Activated T-helper 1 cell treated with Interleukin-2 at 50 U/mL for 16 hours (primary cell): Measurements from ENCODE around the gene SIGLEC11.
"Not testable (repeated sequence)": the region's sequence is repeated elsewhere in the genome, so short reads cannot be mapped to it uniquely, and the experiment has no call there.

ENCODE experiments used
- DNase-seq: peaks from one replicate; pipeline ENCODE4 v3.0.0-alpha.2; 2020; ENCODE audit warnings: low read depth

The SIGLEC11 gene

GRCh38 chr19:49960980-49961379 is at the start of gene SIGLEC11:
SIGLEC11 (minus strand) TSS chr19:49961172; CDS start chr19:49961081, 91 bp downstream.
- not testable (repeated sequence) for DNase-seq

GRCh38 chr19:50008532-50008931 is 47.6 kb upstream of the SIGLEC11 start:
- no peak for DNase-seq

- DNase-seq = no peak
These were observed 47.0 kb upstream of the SIGLEC11 start for GRCh38 chr19:50007947-50008346.

GRCh38 chr19:50007170-50007569 is 46.2 kb upstream of the SIGLEC11 start:
- DNase-seq = no peak

- no peak for DNase-seq
These were observed 44.5 kb upstream of the SIGLEC11 start for GRCh38 chr19:50005428-50005827.

GRCh38 chr19:50003810-50004419 is 42.9 kb upstream of the SIGLEC11 start:
- DNase-seq = no peak

GRCh38 chr19:50003254-50003788 is 42.3 kb upstream of the SIGLEC11 start:
- no peak for DNase-seq

GRCh38 chr19:50002386-50002960 is 41.5 kb upstream of the SIGLEC11 start:
- DNase-seq = no peak

- no peak for DNase-seq
These were observed 40.8 kb upstream of the SIGLEC11 start for GRCh38 chr19:50001775-50002174.

- no peak for DNase-seq
These were observed 40.0 kb upstream of the SIGLEC11 start for GRCh38 chr19:50000841-50001557.

- DNase-seq = no peak
These were observed 39.3 kb upstream of the SIGLEC11 start for GRCh38 chr19:50000038-50000840.

- no peak for DNase-seq
These were observed 38.5 kb upstream of the SIGLEC11 start for GRCh38 chr19:49999371-50000010.

- DNase-seq = no peak
These were observed 36.7 kb upstream of the SIGLEC11 start for GRCh38 chr19:49997709-49998108.

GRCh38 chr19:49988433-49988832 is 27.5 kb upstream of the SIGLEC11 start:
- DNase-seq = no peak

GRCh38 chr19:49988007-49988406 is 27.0 kb upstream of the SIGLEC11 start:
- DNase-seq = no peak

- DNase-seq = peak; percentile 49
These were observed 26.3 kb upstream of the SIGLEC11 start for GRCh38 chr19:49987159-49987698.

GRCh38 chr19:49986354-49986753 is 25.4 kb upstream of the SIGLEC11 start:
- DNase-seq = no peak

- no peak for DNase-seq
These were observed 24.9 kb upstream of the SIGLEC11 start for GRCh38 chr19:49985871-49986270.

GRCh38 chr19:49984491-49984890 is 23.5 kb upstream of the SIGLEC11 start:
- no peak for DNase-seq

- DNase-seq = peak; percentile 55
These were observed 22.8 kb upstream of the SIGLEC11 start for GRCh38 chr19:49983645-49984229.
